HEK293T (cell line): ENCODE results near the gene ZCCHC24.
A peak's percentile ranks its signal among the peaks of the same experiment; 100 is the strongest.

Experiments
- CTCF ChIA-PET: fragments of 350-600 bp; formaldehyde crosslinking; extraction: SDS; loops from one replicate; lab custom pipeline; 2021; ENCODE audit warnings: antibody characterized with exemption, inconsistent platforms; lab: Yijun Ruan, JAX
- POLR2A ChIA-PET: fragments of 350-600 bp; formaldehyde crosslinking; extraction: SDS; loops from one replicate; lab custom pipeline; 2020; ENCODE audit warnings: antibody characterized with exemption, inconsistent platforms; lab: Yijun Ruan, JAX
- DNase-seq: peaks from one replicate; pipeline ENCODE4 v3.0.0; 2012; ENCODE audit warnings: mixed read lengths; ENCODE audit errors: extremely low spot score
- ARNT ChIP-seq: fragments of 450-650 bp; IDR thresholded peaks from 2 replicates; pipeline ENCODE4 v1.6.1; 2017; ENCODE audit warnings: mild to moderate bottlenecking
- BHLHE40 ChIP-seq: fragments of 450-650 bp; IDR thresholded peaks from 2 replicates; pipeline ENCODE4 v1.6.1; 2016; ENCODE audit warnings: mild to moderate bottlenecking, moderate library complexity, borderline replicate concordance
- CTBP1 ChIP-seq: fragments of 450-650 bp; IDR thresholded peaks from 2 replicates; pipeline ENCODE4 v1.6.1; 2016; ENCODE audit warnings: borderline replicate concordance
- ELF4 ChIP-seq: fragments of 450-650 bp; IDR thresholded peaks from 2 replicates; pipeline ENCODE4 v1.6.1; 2017; ENCODE audit warnings: antibody characterized with exemption
- FOXA1 ChIP-seq: fragments of 450-650 bp; IDR thresholded peaks from 2 replicates; pipeline ENCODE4 v1.6.1; 2016; ENCODE audit warnings: mild to moderate bottlenecking
- FOXK2 ChIP-seq: fragments of 450-650 bp; IDR thresholded peaks from 2 replicates; pipeline ENCODE4 v1.6.1; 2016; ENCODE audit warnings: mild to moderate bottlenecking
- FOXM1 ChIP-seq: fragments of 450-650 bp; IDR thresholded peaks from 2 replicates; pipeline ENCODE4 v1.6.1; 2017; ENCODE audit warnings: mild to moderate bottlenecking, borderline replicate concordance
- HDGF ChIP-seq: fragments of 450-650 bp; IDR thresholded peaks from 2 replicates; pipeline ENCODE4 v1.6.1; 2017; ENCODE audit warnings: antibody characterized with exemption, borderline replicate concordance
- L3MBTL2 ChIP-seq: fragments of 450-650 bp; conservative IDR thresholded peaks from 2 replicates; pipeline ENCODE4 v1.6.1; 2016; ENCODE audit warnings: mild to moderate bottlenecking
- LEF1 ChIP-seq: fragments of 450-650 bp; IDR thresholded peaks from 2 replicates; pipeline ENCODE4 v1.6.1; 2017; ENCODE audit warnings: mild to moderate bottlenecking, borderline replicate concordance
- NFRKB ChIP-seq: fragments of 450-650 bp; IDR thresholded peaks from 2 replicates; pipeline ENCODE4 v1.6.1; 2016; ENCODE audit warnings: mild to moderate bottlenecking, moderate library complexity
- SP1 ChIP-seq: fragments of 450-650 bp; IDR thresholded peaks from 2 replicates; pipeline ENCODE4 v1.6.1; 2017
- SUZ12 ChIP-seq: fragments of 450-650 bp; IDR thresholded peaks from 2 replicates; pipeline ENCODE4 v1.6.1; 2016; ENCODE audit warnings: mild to moderate bottlenecking
- TARDBP ChIP-seq: fragments of 450-650 bp; IDR thresholded peaks from 2 replicates; pipeline ENCODE4 v1.6.1; 2016
- ZNF384 ChIP-seq: fragments of 450-650 bp; IDR thresholded peaks from 2 replicates; pipeline ENCODE4 v1.6.1; 2016
- TF ChIP-seq, protein P1 (sequence below): fragments of 450-650 bp; IDR thresholded peaks from 2 replicates; pipeline ENCODE4 v1.6.1; 2016

ZCCHC24 gene

DNA sequence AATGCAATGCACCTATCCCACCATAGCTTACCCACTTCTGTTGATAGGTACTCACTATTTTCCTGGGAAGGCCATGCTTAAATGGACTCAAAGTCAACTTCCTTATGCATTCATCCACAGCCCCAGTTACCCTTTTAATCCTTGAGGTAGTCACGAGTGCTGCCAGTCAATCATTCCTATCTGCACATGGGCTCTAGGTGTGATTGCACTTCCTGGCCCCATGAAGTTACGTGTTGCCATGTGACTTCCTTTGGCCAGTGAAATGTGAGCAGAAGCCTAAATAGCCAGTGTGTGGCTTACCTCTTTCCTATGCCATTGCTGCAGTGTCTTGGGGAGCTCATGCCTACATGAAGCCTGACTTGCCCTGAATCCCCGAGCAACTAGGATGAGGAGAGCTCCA lies 43.4 kb upstream of the ZCCHC24 start:
- TF ChIP-seq ARNT (no peak), SUZ12 (no peak), LEF1 (no peak), FOXK2 (no peak), FOXM1 (no peak), BHLHE40 (no peak), SP1 (no peak), ZNF384 (no peak), FOXA1 (no peak), HDGF (no peak), CTBP1 (no peak), TARDBP (no peak), NFRKB (no peak), ELF4 (no peak), L3MBTL2 (no peak)
- TF ChIP-seq, protein P1, sequence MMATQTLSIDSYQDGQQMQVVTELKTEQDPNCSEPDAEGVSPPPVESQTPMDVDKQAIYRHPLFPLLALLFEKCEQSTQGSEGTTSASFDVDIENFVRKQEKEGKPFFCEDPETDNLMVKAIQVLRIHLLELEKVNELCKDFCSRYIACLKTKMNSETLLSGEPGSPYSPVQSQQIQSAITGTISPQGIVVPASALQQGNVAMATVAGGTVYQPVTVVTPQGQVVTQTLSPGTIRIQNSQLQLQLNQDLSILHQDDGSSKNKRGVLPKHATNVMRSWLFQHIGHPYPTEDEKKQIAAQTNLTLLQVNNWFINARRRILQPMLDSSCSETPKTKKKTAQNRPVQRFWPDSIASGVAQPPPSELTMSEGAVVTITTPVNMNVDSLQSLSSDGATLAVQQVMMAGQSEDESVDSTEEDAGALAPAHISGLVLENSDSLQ = no peak
- ChIA-PET POLR2A (no interaction called here), CTCF (interaction anchor here (0.6 to 2.7 kb wide), 3 partner anchors 17 to 115 kb away, joined by 4 to 28 read pairs (median 5); no protein-coding TSS in a partner anchor)
- DNase-seq = no peak

DNA sequence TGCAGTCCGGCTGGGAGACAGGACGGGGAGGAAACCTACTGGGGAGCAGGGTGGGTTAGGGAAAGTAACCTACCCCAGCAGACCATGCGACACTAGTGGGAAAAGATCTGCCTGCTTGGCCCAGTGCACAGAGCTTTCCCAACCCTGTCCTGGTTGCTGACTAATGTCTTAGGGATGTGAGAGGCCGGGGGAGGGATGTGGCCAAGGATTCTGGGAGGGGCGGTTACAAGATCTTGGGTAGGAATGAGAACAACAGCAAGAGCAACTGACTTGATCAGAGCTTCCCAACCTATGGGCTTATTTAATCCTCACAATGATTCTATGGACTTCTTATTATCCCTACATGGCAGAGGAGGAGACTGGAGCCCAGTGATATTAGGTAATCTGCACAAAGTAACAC lies 42.9 kb upstream of the ZCCHC24 start:
- no peak for DNase-seq
- ChIA-PET POLR2A (interaction anchor here (1.5 kb wide), 1 partner anchor 140 kb away, joined by 5 read pairs; no protein-coding TSS in a partner anchor), CTCF (interaction anchor here (0.6 to 2.7 kb wide), 9 partner anchors 8 to 1765 kb away, joined by 3 to 28 read pairs (median 4); no protein-coding TSS in a partner anchor)
- no peak for TF ChIP-seq LEF1

DNA sequence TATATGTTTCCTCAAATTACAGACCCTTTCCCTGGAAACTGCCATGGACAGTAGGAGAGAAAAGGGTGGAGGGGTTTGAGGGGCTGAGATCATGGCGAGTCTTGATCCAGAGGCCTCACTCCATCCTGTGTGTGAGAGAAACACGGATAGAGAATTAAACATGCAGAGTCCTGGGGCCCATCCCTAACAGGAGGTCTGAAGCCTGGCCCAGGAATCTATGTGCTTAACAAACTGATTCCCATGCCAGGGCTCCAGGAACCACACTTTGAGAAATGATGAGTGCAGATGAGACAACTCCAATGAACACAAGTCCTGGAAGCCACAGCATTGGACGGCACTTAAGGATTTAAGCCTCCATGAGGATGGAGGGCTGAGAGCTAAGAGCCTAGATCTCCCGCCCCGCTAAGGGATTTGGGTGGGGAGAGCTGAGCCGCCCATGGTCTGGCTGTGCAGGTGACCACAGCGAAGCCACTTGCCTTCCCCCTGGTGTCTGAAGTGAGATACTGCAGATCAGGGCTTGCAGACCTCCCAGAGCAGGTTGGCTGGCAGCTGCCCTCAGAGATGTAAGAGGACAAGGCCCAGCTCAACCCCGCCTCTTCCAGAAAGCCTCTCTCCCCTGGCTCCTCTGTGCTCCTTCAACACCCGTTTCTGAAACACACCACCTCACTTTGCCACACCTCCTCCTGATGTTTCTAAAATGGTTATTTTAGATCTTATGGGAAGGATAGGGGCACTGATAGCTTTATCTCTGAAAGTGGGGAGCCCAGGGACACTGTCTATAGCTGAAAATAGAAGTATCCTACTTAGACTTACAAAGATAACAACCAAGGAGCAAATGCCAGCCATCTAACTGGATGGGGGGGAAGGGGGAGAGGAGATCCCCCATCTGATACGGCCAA lies 42.1 kb upstream of the ZCCHC24 start:
- CTCF ChIA-PET = interaction anchor here (0.6 to 2.7 kb wide), 9 partner anchors 9 to 1766 kb away, joined by 3 to 28 read pairs (median 5); no protein-coding TSS in a partner anchor
- peak; percentile 87 for DNase-seq
- POLR2A ChIA-PET = interaction anchor here (1.5 kb wide), 1 partner anchor 139 kb away, joined by 5 read pairs; no protein-coding TSS in a partner anchor

DNA sequence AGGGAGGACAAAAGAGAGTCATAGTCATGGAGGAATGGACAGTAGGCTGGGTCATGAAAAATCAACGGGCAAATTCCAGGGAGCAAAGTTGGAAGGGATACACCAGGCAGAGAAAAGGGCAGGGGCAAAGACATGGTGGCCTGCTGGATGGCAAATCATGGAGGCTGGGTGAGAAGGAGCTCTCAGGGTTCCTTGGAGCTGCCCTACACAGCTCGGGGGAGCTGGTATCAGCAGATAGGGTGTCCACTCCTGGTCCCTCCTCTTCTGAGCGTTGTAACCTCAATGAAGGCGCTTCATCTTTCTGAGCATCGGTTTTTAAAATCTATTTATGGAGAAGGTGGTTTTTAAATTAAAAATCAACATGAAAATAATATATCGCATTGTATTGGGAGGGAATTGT lies 39.1 kb upstream of the ZCCHC24 start:
- no peak for DNase-seq
- CTCF ChIA-PET = interaction anchor here (0.7 to 1.0 kb wide), 2 partner anchors 91 to 110 kb away, joined by 3 to 5 read pairs; no protein-coding TSS in a partner anchor
- TF ChIP-seq TARDBP (no peak), ZNF384 (no peak)
- POLR2A ChIA-PET = no interaction called here

More for the DNA sequence above, 42.1 kb upstream of the ZCCHC24 start:
- TF ChIP-seq FOXM1 (no peak), LEF1 (no peak), ARNT (no peak), FOXA1 (no peak), CTBP1 (no peak), TARDBP (no peak), ZNF384 (no peak), SUZ12 (no peak), NFRKB (no peak), ELF4 (no peak), SP1 (no peak), HDGF (no peak), FOXK2 (no peak), BHLHE40 (no peak), L3MBTL2 (no peak)
- TF ChIP-seq, protein P1 = no peak

DNA sequence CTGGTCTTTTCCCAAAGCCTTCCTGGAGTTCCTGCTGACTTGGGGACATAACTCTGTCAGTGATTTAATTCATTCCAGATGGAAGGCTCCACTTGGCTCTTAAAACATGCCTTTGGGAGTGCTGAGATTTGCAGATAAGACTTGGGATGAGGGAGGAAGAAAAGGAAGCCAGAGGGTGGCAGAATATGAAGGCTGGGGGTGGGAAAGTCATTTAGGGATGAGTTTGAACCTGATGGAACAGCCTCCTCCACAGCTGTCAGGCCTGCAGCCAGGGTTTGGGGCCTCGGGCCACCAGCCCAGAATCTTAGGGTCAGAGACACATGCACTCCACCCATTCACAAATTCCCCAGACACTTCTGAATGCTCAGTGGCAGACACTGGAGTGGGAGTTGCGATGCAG lies 38.5 kb upstream of the ZCCHC24 start:
- no peak for DNase-seq
- POLR2A ChIA-PET = no interaction called here
- TF ChIP-seq SP1 (no peak), NFRKB (no peak), FOXK2 (no peak), SUZ12 (no peak)
- TF ChIP-seq, protein P1 = peak; percentile 30; the same call in 1 of the 2 replicates
- CTCF ChIA-PET = no interaction called here

DNA sequence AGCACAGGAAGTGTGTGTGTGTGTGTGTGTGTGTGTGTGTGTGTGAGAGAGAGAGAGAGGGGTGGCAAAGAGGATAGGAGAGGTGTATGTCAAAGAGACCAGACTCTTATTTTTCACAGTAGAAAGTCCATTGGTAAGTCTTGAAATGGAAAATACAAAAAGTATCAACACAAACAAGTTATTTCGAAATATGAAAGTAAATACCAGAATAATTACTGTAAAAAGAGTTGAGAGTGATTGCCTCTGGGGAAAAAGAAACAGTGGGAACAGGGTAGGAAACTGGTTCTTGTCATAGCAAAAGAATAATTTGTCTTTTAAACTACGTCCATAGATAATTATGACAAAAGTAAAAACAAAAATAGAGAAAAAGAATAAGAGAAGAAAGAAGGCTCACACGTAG lies 37.9 kb upstream of the ZCCHC24 start:
- no peak for DNase-seq
- ChIA-PET CTCF (interaction anchor here (0.8 kb wide), 1 partner anchor 14 kb away, joined by 4 read pairs; no protein-coding TSS in a partner anchor), POLR2A (no interaction called here)
- no peak for TF ChIP-seq ELF4
- no peak for TF ChIP-seq LEF1
- no peak for TF ChIP-seq ZNF384
